Measurements from ENCODE around the gene MAPK8IP3.
"Not testable (repeated sequence)": the region's sequence is repeated elsewhere in the genome, so short reads cannot be mapped to it uniquely, and the experiment has no call there.

MAPK8IP3 gene

DNA sequence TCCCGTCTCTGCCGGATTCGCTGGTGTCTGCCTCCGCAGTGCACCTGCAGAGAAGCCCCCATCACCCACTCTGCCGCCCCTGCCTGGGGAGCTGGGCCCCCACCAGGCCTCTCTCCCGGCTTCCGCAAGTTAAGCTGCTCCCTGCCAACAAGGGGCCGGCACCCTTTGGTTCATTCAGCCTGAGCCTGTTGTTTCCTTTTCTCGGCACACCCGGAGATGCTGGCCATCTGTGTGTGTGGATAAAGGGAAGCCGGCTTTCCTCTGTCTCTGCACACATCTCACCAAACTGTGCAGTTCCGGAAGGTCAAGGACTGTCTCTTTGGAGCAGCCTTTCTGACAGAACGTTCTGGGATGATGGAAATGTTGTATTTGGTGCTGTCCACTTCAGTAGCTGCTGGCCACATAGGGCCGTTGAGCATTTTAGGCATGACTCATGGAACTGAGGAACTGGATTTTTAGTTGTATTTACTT is 6.8 kb downstream of the MAPK8IP3 start:
- no peak for DNase-seq (ENCODE audit: low spot score)

DNA sequence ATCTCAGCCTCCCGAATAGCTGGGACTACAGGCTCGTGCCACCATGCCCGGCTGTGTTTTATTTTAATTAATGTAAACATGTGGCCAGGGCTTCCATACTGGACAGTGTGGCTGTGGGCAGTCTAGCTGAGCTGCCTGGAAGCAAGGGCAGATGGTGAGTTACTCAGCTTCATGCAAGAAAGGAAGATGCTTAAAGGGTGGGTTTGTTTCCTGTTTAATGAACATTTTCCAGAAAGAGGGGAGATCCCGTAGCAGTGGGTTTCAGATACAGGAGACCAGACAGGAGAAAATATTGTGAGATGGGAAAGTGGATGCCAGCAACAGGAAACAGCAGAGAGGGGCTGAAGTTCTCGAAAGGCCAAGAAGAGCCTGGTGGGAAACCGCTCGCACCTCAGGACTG is 7.3 kb downstream of the MAPK8IP3 start:
- no peak for DNase-seq (ENCODE audit: low spot score)

DNA sequence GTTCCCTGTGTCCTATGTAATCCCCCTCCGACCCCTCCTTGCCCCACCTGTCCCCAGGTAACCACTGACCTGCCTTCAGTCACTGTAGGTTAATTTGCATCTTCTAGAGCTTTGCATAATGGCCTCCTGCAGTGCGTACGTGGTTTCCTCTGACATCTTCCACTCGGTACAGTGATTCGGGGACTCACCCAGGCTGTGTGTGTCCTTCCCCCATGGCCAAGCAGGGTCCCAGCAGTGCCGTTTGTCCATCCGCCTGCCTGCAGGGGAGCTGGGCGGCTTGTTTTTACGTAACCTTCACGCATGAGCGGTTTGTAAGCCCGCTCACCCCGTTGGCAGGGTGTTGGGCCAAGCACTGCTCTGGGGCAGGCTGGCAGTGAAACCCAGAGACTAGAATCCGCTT is 7.9 kb downstream of the MAPK8IP3 start:
- DNase-seq (ENCODE audit: low spot score) = no peak

DNA sequence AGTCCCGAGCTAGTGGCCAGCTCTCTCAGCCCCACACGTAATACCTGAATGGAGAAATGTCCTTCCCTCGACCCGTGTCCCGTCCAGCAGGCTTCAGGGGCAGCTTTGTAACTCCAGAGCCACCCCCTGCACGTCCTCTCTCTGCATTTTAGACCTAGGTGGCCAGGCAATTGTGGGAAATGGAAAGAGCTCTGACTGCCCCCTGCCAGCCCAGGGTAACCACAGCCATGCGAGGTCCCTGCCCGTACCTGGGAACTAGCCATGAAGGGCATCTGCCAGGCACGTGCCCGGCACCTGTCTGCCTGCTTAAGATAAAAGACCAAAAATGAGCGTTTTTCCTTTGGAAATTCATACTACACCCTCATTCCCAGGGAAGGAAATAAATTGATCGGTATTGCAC is 9.2 kb downstream of the MAPK8IP3 start:
- no peak for DNase-seq (ENCODE audit: low spot score)

DNA sequence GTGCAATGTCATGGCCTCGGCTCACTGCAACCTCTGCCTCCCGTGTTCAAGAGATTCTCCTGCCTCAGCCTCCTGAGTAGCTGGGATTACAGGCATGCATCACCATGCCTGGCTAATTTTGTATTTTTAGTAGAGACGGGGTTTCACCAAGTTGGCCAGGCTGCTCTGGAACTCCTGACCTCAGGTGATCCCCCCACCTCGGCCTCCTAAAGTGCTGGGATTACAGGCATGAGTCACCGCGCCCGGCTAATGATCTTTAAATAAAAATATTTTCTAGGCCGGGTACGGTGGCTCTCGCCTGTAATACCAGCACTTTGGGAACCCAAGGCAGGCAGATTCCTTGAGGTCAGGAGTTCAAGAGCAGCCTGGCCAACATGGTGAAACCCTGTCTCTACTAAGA is 12.2 kb downstream of the MAPK8IP3 start:
- DNase-seq (ENCODE audit: low spot score) = not testable (repeated sequence)

DNA sequence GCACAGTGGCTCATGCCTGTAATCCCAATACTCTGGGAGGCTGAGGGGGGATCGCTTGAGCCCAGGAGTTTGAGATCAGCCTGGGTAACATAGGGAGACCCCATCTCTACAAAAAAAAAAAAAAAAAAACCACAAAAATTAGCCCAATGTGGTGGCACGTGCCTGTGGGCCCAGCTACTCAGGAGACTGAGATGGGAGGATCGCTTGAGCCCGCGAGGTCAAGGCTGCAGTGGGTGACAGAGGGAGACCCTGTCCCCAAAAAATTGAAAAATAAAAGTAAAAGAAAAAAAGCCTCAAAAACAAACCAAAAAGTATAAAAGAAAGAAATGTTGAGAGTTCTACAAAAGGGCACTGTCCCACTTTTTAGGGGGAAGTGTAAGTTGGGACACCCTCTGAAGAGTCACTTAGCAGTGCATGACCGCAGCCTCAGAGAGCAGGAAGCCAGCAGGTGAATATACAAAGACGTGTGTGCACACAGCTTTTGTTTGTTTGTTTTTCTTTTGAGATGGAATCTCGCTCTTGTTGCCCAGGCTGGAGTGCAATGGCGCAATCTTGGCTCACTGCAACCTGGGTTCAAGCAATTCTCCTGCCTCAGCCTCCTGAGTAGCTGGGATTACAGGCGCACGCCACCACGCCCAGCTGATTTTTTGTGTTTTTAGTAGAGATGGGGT is 13.7 kb downstream of the MAPK8IP3 start:
- DNase-seq (ENCODE audit: low spot score) = not testable (repeated sequence)

DNA sequence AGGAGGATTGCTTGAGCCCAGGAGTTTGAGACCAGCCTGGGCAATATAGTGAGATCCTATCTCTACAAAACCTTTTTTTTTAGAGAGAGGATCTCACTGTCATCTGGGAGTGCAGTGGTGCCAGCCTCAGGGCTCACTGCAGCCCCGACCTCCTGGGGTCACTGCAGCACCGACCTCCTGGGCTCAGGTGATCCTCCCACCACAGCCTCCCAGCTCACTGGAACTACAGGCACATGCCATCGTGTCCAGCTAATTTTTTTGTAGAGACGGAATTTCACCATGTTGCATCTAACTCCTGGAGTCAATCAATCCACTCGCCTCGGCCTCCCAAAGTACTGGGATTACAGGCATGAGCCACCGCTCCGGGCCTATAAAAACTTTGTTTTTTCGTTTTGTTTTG is 15.4 kb downstream of the MAPK8IP3 start:
- DNase-seq (ENCODE audit: low spot score) = no peak

DNA sequence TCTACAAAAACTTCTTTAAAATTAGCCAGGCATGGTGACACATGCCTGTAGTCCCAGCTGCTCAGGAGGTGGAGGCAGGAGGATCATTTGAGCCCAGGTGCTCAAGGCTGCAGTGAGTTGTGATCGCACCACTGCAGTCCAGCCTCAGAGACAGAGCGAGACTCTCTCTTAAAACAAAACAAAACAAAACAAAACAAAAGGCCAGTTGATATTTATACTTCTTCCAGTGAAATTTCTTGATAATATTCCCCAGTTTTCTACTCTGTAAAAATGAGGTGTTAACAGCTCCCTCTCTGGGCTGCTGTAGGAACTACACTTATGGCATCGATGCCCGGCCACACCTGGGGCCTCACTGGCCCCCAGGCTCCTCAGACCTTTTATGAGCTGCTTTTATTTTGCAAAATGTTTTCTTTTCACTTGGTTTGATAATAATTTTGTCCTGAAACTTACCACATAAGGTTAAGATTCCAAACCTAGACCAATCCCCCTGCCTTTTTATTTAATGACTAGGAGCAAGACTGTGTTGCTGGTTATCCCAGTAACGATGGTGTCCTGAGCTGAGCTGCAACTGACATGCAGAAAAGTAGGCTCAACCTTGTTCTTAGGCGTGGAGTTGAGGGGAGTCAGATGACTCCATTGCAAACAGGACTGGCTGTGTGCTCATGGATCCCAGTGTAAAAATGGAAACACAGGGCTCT is 17.6 kb downstream of the MAPK8IP3 start:
- peak; percentile 30 for DNase-seq (ENCODE audit: low spot score)

DNA sequence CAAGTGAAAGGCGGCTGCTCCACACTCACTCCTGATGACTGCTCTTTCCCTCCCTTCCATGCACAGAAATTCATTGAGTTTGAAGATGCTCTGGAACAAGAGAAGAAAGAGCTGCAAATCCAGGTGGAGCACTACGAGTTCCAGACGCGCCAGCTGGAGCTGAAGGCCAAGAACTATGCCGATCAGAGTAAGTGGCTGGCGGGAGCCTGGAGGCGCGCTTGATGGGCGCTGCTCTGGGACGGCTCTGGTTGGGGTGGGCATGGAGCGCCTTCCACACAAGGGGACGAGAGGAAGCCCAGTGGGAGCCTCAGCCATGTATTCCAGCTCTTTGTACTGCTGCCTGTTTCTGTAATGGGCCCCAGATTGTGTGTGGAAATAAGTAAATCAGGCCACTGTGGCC is 18.5 kb downstream of the MAPK8IP3 start:
- no peak for DNase-seq (ENCODE audit: low spot score)

DNA sequence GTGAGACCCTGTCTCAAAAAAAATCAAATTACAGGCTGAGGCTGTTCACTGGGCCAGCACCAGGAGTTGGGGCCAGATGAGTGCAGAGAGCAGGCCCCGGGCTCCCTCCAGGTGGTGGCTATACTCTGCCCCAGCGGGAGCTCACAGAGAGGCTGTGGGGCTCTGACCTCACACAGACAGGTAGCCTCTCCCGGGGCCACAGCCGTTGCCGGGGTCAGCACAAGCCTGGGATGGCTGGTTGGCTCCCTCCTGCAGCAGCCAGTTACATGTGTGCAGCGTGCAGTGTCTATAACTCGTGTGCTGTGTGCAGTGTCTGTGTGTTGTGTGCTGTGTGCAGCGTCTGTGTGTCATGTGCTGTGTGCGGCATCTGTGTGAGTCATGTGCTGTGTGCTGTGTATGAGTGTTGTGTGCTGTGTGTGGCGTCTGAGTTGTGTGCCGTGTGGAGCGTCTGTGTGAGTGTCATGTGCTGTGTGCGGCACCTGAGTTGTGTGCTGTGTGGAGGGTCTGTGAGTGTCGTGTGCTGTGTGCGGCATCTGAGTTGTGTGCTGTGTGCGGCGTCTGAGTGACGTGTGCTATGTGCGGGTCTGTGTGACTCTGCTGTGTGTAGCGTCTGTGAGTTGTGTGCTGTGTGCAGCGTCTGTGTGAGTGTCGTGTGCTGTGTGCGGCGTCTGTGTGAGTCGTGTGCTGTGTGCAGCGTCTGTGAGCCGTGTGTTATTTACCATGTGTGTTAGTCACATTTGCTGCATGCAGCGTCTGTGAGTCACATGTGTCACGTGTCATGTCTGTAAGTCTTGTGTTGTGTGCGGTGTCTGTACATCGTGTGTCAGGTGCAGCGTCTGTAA is 20.9 kb downstream of the MAPK8IP3 start:
- no peak for DNase-seq (ENCODE audit: low spot score)

DNA sequence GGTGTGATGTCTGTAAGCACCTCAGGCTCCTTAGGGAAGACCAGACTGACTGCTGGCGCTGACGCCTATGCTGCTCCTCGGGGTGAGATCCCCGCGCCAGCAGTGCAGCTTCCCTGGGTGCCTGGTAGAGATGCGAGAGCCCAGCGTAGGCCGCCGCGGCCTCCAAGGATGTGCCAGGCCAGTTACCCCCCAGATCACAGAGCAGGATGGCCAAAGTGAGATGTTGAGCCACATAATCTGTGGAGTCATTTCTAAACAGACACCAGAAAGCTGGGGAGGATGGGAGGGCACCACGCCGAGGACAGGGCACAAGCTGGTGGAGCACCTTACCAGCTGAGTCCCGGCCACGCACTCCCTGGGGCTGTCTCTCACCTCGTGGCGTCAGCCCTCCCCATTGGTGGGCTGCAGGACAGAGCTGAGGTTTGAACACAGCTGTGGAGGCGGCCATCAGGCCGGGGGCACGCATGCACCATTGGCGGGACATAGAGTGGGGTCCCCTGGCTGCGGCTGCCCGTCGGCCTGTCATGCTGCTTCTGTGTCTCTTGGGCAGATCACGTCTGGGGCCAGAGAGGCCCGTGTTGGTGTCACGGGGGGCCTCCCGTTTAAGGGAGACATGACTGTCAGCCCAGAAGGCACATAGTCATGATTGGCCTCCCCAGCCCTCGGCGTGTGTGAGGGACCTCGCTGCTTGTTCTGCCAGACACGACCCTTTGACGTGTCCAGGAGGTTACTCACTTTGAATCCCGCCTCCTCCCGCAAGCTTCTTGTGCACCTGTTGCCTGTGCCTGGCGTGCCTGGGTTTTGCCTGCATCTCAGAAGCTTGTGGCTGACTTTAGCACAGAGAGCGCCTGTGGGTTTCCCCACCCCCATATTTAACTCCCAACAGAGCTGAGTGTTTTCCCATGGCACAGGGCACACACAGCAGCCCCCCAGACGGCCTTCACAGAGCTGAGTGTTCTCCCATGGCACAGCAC is 21.9 kb downstream of the MAPK8IP3 start:
- no peak for DNase-seq (ENCODE audit: low spot score)

DNA sequence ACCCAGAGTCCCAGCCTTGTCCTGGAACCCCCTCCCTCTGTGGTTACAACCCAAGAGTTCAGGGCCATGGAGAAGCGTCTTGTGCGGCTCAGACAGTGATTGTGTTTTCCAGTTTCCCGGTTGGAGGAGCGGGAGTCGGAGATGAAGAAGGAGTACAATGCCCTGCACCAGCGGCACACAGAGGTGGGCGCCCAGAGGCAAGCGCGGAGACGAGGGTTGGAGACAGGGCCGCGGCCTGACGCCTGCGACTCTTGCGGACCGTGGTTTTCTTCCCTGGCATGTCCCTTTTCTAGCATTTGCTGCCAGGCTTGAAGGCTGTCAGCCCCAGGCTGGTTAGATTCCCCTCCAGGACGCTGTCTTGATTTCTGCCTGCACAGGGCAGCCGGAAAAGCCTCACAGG is 23.0 kb downstream of the MAPK8IP3 start:
- no peak for DNase-seq (ENCODE audit: low spot score)

DNA sequence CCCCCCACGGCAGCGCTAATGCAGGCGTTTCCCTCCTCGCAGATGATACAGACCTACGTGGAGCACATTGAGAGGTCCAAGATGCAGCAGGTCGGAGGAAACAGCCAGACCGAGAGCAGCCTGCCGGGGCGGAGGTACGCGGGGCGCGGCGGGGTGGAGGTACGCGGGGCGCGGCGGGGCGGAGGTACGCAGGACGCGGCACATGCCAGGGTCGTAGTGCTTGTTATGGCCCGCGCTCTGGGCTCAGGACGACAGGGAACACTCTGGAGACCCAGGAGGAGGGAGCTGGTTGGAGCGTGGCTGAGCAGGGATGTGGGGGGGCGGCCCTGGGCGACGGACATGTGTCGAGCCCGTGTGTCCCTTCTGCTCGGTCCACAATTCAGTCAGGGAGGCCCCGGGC is 23.4 kb downstream of the MAPK8IP3 start:
- DNase-seq (ENCODE audit: low spot score) = no peak

DNA sequence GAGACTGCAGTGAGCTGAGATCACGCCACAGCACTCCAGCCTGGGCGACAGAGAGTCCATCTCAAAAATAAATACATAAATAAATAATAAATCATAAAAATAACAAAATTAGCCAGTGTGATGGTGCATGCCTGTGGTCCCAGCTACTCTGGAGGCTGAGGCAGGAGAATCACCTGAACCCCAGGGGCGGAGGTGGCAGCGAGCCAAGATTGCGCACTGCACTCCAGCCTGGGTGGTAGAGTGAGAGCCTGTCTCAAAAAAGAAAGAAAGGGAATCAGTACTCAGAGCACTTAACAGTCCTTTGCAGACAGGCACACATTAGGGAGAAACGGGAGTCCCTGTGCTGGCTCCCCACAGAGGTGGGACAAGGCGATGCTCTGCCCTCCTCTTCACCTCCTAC is 25.1 kb downstream of the MAPK8IP3 start:
- DNase-seq (ENCODE audit: low spot score) = no peak

DNA sequence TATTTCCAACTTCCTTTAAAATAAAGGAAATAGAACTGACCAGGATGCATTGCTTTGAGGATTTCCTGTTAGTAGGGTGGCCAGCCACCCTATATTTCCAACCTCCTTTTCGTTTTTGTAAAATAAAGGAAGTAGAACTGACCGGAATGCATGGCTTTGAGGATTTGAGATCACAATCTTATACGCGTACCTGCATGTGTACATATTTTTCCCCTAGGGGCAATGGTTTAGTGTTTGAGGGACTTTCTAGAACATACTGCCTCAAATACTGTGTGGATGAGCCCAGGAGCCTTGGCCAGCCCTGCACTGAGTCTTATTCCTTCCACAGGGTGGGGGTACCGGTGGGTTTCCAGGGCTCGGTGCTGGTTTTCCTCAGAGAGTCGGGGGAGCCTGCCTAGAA is 25.6 kb downstream of the MAPK8IP3 start:
- no peak for DNase-seq (ENCODE audit: low spot score)

DNA sequence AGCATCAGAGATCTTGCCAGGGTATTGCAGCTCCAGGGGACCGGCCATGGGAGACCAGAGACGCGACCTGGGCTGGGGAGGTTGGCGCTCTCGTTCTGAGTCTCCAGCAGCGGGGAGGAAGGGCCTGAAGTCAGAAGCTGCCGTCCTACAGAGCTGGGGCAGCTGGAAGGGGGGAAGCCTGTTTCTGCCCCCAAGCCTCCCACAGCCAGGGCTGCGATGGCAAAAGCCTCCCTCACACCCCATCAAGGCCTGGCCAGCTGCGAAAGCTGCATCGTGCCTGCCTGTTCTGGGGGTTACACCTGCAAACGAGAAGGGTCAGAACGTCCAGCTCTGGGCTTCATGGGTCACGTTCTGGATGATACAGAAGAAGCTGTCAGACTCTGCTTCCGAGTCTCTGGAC is 26.1 kb downstream of the MAPK8IP3 start:
- DNase-seq (ENCODE audit: low spot score) = no peak

DNA sequence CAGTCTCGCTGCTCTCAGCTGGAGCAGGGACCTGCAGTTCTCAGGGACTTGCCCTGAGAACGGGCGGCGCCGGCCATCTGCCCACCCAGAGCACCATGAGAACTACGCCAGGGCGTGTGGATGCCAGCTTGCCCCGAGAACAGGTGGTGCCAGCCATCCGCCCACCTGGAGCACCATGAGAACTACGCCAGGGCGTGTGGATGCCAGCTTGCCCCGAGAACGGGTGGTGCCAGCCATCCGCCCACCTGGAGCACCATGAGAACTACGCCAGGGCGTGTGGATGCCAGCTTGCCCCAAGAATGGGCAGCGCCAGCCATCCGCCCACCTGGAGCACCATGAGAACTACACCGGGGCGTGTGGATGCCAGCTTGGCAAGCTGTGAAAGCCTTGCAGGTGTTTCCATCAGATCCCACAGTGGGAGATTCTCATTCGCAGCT is 26.6 kb downstream of the MAPK8IP3 start:
- DNase-seq (ENCODE audit: low spot score) = not testable (repeated sequence)

DNA sequence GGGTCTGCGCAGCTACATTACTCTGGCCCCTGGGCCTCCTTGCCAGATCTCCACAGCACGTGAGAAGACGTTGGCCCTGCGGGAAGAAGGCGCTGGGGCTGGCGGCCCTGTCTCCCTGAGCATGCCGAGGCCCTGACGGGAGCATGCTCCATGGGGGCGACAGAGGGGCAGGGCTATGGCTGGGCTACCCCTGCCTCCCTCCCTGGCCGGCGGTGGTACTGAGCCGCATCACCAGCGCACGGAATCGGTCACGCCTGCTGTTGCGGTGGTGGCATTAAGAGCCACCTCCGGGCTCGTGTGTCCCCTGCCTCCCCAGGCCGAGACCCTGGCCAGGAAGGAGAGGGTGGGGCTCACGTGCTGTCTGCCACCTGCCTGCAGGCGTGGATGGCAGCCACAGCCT is 28.1 kb downstream of the MAPK8IP3 start:
- DNase-seq (ENCODE audit: low spot score) = no peak

DNA sequence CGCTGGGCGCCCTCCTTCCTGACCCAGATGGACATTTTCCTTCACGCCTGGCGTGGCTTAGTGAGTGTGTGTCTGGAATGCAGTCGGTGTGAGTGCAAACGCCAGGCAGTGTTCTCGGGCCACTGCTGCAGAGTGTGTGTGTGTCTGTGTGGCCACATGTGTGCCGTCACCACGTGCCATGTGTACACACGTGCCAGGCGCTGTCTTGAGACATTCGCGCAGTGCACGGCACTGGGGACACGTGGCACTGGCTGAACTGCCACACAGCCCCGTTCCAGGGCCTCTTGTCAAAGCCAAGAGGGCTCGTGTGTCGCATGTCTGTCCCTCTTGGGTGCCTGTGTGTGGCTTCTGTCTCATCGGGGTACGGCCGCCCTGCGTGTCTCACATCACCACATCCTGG is 28.8 kb downstream of the MAPK8IP3 start:
- no peak for DNase-seq (ENCODE audit: low spot score)

DNA sequence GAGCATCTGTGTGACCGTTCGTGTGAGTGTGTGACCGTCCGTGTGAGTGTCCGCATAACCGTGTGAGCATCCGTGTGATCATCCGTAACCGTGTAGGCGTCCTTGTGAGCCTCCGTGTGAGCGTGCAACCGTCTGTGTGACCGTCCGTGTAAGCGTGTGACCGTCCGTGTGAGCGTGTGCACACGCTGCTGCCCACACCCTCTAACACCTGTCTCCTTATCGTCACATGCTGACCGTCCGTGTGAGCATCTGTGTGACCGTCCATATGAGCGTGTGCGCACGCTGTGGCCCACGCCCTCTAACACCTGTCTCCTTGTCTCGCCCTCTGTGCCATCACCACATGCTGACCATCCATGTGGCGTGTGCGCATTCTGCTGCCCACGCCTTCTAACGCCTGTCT is 34.2 kb downstream of the MAPK8IP3 start:
- no peak for DNase-seq (ENCODE audit: low spot score)

DNA sequence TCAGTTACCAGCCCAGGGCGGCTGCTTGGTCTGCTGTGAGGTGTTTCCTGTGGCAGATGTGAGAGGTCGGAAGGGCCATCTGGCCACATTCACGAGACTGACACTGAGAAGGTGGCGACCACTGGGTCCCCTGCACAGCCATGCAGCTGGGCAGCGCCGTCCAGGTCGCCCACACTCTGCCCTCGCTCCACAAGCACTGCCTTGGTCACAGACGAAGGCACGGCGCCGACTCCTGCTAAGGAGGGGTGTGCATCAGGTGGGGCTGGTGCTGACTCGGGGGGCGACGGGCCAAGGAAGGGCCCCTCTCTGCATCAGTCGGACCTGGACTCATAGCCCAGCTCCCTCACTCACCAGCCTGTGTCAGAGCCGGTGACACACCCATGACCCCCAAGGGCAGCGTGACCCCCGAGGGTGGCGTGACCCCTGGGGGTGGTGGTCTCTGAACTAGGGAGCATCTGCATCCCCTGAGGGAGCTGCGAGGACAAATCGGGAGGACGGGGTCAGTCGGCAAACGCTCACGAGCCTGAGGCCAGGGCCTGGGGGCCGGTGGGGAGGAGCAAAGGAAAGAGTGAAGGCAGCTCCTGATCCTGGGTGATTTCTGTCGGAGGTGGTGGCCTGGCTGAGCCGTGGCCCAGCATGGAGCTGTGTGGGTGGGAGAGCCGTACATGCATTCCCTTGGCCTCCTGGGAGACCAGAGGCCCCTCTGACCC is 34.9 kb downstream of the MAPK8IP3 start:
- DNase-seq (ENCODE audit: low spot score) = no peak
